Karpas-422 (cell line): Measurements from ENCODE around the gene DAAM2. TPM values are rescaled to one million over a fixed set of nuclear protein-coding genes. Genes with fewer than 3 reads are reported as not detected.

Source experiments
- DNase-seq: peaks from one replicate; pipeline ENCODE4 v3.0.0-alpha.2; 2015
- H2AFZ ChIP-seq: fragments of 200-600 bp; sonication (generic); 2 replicates; pipeline ENCODE4 v1.6.1; 2014; ENCODE audit warnings: antibody characterized with exemption, low read length, mixed read lengths
- H3K27ac ChIP-seq: fragments of 200-600 bp; sonication (generic); 2 replicates; pipeline ENCODE4 v1.5.1; 2014; ENCODE audit warnings: mild to moderate bottlenecking, low read length, moderate library complexity
- H3K27me3 ChIP-seq: fragments of 200-600 bp; sonication (generic); 2 replicates; pipeline ENCODE4 v1.6.1; 2014; ENCODE audit warnings: low read length, mixed read lengths
- H3K36me3 ChIP-seq: fragments of 200-600 bp; sonication (generic); 2 replicates; pipeline ENCODE4 v1.6.1; 2014; ENCODE audit warnings: low read length, mixed read lengths; ENCODE audit not compliant: insufficient read depth
- H3K4me1 ChIP-seq: fragments of 200-600 bp; sonication (generic); 2 replicates; pipeline ENCODE4 v1.6.1; 2014; ENCODE audit warnings: mild to moderate bottlenecking, low read length, mixed read lengths
- H3K4me2 ChIP-seq: fragments of 200-600 bp; sonication (generic); 2 replicates; pipeline ENCODE4 v1.6.1; 2014; ENCODE audit warnings: low read length, low read depth, mild to moderate bottlenecking; ENCODE audit not compliant: poor library complexity, severe bottlenecking
- H3K4me3 ChIP-seq: fragments of 200-600 bp; sonication (generic); 2 replicates; pipeline ENCODE4 v1.5.1; 2014; ENCODE audit warnings: mild to moderate bottlenecking, antibody characterized with exemption, low read length, mixed read lengths
- H3K79me2 ChIP-seq: fragments of 200-600 bp; sonication (generic); 2 replicates; pipeline ENCODE4 v1.6.1; 2014; ENCODE audit warnings: mild to moderate bottlenecking, low read length, mixed read lengths
- H3K9ac ChIP-seq: fragments of 200-600 bp; sonication (generic); 2 replicates; pipeline ENCODE4 v1.6.0; 2014; ENCODE audit warnings: low read length
- H3K9me2 ChIP-seq: fragments of 200-600 bp; sonication (generic), shearing (Covaris generic); replicated peaks from 2 replicates; pipeline ENCODE4 v1.6.0; 2014; ENCODE audit warnings: mild to moderate bottlenecking, low read length, moderate library complexity; ENCODE audit not compliant: insufficient read depth
- H3K9me3 ChIP-seq: fragments of 300-700, 200-600 bp; sonication (generic); 2 replicates; pipeline ENCODE4 v1.6.1; 2014; ENCODE audit warnings: low read length, mixed read lengths
- H4K20me1 ChIP-seq: fragments of 200-600 bp; sonication (generic); 2 replicates; pipeline ENCODE4 v1.6.1; 2014; ENCODE audit warnings: mild to moderate bottlenecking, antibody characterized with exemption, low read length, low read depth; ENCODE audit not compliant: insufficient read depth
- total RNA-seq: library from RNA; depleted of rRNA; stranded (reverse); fragments of >200 nt; shearing (Covaris generic); gene quantifications from 2 replicates; pipeline ENCODE4 v1.2.3, GENCODE V29; 2014; ENCODE audit warnings: low replicate concordance

Gene DAAM2
- total RNA-seq, 1 experiment from 2014 or later: not detected

DNA sequence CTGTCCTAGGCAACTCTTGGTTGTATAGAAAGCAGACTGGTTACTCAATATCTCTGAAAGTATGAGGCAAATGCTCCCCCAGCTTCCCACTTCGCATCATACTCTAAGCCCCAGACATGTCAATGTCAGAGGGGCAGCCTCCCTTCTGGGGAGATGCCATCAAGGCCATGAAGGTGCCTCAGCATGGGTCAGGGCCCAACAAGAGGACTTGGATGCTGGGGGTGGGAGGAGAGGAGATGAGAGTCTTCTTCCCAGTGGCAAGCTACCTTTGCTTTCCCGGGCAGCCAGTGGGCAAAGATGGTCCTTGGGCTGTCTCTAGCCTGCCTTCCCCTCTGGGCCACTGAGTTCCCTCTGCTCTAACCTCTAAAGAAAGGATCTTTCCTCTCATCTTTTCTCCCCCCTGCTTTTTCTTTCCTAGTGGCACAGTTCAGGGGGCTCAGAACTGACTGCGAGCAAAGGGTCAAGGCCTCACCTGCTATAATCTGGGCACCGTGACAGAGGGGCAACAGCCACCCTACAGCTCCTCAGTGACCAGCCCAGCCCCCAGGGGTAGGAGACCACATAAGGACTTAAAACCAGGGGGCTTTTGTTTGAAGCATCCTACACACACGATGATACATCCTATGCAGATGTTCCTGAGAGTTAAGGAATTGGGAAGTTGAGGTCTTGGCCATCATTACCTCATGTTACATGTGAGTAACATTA lies 115.8 kb downstream of the DAAM2 start:
- H2AFZ ChIP-seq: no peak overlapping the region
- H3K4me1 ChIP-seq: no peaks in the 10 kb centered on the region
- no peak for DNase-seq
- no peak overlapping the region for H3K27ac ChIP-seq
- no peaks in the 10 kb centered on the region for H3K79me2 ChIP-seq
- H3K9me3 ChIP-seq: no peaks in the 10 kb centered on the region
- no peaks in the 10 kb centered on the region for H3K9me2 ChIP-seq
- no peak overlapping the region for H3K9ac ChIP-seq
- H3K4me2 ChIP-seq: no peak overlapping the region
- H4K20me1 ChIP-seq: no peaks in the 10 kb centered on the region
- no peaks in the 10 kb centered on the region for H3K27me3 ChIP-seq
- no peak overlapping the region for H3K4me3 ChIP-seq
- H3K36me3 ChIP-seq: no peaks in the 10 kb centered on the region

DNA sequence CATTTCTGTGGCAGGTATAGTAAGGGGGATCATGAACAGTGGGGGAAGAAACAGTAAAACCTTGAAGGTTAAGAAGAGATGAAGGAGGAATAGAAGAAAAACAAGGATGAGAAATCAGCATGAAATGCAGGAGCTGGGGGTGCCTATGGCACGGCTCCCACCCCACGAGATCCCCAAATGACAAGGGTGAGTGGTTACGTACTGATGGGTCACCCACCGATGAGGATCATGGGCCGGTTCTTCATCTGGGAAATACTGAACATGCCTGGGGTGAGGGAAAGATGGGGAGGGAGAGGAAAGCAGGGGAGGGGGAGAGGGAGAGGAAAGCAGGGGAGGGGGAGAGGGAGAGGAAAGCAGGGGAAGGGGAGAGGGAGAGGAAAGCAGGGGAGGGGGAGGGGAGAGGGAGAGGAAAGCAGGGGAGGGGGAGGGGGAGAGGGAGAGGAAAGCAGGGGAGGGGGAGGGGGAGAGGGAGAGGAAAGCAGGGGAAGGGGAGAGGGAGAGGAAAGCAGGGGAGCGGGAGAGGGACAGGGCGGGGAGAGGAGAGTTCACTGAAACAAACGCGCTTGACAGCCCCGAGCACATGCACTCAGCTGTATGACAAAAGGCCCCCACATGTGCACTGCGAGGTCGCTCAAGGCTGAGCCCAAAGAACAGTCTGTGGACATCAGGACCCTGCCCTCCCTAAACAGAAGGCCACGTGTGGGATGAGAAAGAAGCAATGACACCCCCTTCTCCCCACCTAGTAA lies 116.8 kb downstream of the DAAM2 start:
- Histone ChIP-seq H3K9ac (no peak overlapping the region), H3K4me3 (no peak overlapping the region), H3K27me3 (no peaks in the 10 kb centered on the region), H3K4me1 (no peaks in the 10 kb centered on the region), H3K9me2 (no peaks in the 10 kb centered on the region), H3K4me2 (no peak overlapping the region), H3K36me3 (no peaks in the 10 kb centered on the region), H4K20me1 (no peaks in the 10 kb centered on the region), H2AFZ (no peak overlapping the region), H3K27ac (no peak overlapping the region), H3K9me3 (no peaks in the 10 kb centered on the region), H3K79me2 (no peaks in the 10 kb centered on the region)
- DNase-seq: no peak

DNA sequence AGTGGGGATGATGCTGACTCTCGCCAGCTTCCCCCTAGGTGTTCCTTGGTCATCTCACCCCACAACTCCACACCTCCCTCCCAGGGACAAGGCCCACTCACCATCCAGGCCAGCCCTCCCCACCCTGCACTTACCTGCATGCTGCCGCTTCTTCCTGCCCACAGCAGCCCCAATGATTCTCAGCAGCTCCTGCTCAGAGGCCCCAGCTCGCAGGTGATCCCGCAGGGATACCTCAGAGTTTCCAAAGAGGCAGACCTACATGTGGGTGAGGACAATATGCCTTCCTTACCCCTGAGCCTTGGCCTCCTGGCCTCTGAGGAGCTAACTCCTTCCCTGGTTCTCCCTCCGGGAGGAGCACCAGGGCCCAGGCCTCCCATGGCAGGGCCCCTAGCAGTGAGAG lies 117.5 kb downstream of the DAAM2 start:
- H3K36me3 ChIP-seq: no peaks in the 10 kb centered on the region
- H3K79me2 ChIP-seq: no peaks in the 10 kb centered on the region
- no peaks in the 10 kb centered on the region for H3K27me3 ChIP-seq
- no peak for DNase-seq
- H3K4me2 ChIP-seq: no peak overlapping the region
- no peak overlapping the region for H3K27ac ChIP-seq
- H3K9me3 ChIP-seq: no peaks in the 10 kb centered on the region
- H3K9ac ChIP-seq: no peak overlapping the region
- no peaks in the 10 kb centered on the region for H3K4me1 ChIP-seq
- no peak overlapping the region for H2AFZ ChIP-seq
- H4K20me1 ChIP-seq: no peaks in the 10 kb centered on the region
- no peak overlapping the region for H3K4me3 ChIP-seq
- no peaks in the 10 kb centered on the region for H3K9me2 ChIP-seq

DNA sequence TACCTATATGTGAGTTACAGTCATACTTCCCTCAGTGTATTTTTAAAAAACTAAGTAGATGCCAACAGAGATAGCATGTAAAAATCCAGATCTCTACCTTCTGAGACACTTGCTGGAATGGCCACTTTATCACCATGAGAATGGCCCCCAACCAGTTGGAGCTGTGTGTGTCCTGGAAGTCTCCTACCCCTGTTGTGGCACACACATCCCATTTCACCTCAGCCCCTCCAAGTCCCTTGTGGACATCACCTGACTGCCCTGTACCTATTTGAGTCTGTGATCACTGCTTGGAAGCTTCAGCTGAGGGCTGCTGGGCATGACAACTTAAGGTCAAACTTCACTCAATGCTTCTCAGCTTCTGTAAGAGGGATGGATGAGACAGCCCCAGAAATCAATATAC lies 118.0 kb downstream of the DAAM2 start:
- no peaks in the 10 kb centered on the region for H3K27me3 ChIP-seq
- no peaks in the 10 kb centered on the region for H3K79me2 ChIP-seq
- no peak overlapping the region for H2AFZ ChIP-seq
- H3K9ac ChIP-seq: no peak overlapping the region
- H3K9me2 ChIP-seq: no peaks in the 10 kb centered on the region
- no peak overlapping the region for H3K27ac ChIP-seq
- H3K4me1 ChIP-seq: no peaks in the 10 kb centered on the region
- H3K36me3 ChIP-seq: no peaks in the 10 kb centered on the region
- no peaks in the 10 kb centered on the region for H4K20me1 ChIP-seq
- H3K4me2 ChIP-seq: no peak overlapping the region
- no peak overlapping the region for H3K4me3 ChIP-seq
- H3K9me3 ChIP-seq: no peaks in the 10 kb centered on the region
- no peak for DNase-seq

DNA sequence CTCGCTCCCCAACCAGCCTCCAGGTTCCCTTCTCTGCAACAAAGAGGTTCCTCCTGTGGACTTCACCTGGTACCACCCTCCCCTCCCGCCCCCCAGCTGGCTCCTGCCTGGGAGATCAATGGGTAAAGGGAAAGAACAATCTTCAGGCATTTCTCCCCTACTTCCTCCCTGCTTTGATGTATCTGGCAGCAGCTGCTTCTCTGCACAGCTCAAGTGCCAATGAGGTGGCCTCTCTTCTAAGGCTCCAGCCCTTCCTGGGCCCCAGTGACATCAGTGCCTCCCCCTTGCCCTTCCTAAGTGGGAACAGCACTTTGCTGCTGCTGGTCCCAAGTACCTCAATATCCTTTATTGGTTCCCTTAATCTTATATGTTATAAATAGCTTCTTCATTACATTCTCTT lies 118.6 kb downstream of the DAAM2 start:
- H3K27me3 ChIP-seq: no peaks in the 10 kb centered on the region
- no peak overlapping the region for H3K4me2 ChIP-seq
- H4K20me1 ChIP-seq: no peaks in the 10 kb centered on the region
- no peak for DNase-seq
- H3K79me2 ChIP-seq: no peaks in the 10 kb centered on the region
- H3K9me3 ChIP-seq: no peaks in the 10 kb centered on the region
- H2AFZ ChIP-seq: no peak overlapping the region
- H3K36me3 ChIP-seq: no peaks in the 10 kb centered on the region
- no peak overlapping the region for H3K9ac ChIP-seq
- H3K4me3 ChIP-seq: no peak overlapping the region
- H3K4me1 ChIP-seq: no peaks in the 10 kb centered on the region
- no peaks in the 10 kb centered on the region for H3K9me2 ChIP-seq
- no peak overlapping the region for H3K27ac ChIP-seq

DNA sequence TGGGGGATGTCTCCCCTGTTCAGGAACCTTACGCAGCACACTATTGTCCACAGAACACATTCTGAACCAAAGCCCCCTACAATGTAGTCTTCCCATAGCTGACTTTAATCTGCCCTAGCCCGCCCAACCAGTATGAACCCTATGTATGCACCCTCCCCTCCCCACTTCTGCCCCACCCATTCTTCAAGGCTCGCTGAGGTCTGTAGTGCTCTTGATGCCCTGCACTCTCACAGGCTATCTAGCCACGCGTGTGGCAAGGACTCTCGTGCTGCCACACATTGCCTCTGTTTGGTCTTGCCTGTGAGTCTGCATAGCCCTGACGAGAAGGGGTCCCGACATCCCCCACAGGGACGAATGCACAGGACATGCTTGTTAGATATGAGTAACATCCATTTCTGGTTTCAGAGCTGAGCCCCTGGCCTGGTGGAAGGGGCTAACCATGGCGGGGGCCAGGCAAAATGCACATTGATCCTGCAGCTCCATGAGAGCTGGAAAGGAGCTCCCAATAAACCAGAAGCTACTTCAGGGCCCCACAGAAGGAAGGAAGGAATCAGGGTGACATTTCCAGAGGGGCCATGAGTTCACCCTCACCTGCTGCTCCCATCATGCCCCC lies 119.4 kb downstream of the DAAM2 start:
- no peak overlapping the region for H2AFZ ChIP-seq
- no peaks in the 10 kb centered on the region for H3K4me1 ChIP-seq
- no peak overlapping the region for H3K9ac ChIP-seq
- H3K27ac ChIP-seq: no peak overlapping the region
- no peaks in the 10 kb centered on the region for H3K27me3 ChIP-seq
- no peaks in the 10 kb centered on the region for H3K36me3 ChIP-seq
- no peak overlapping the region for H3K4me3 ChIP-seq
- H4K20me1 ChIP-seq: no peaks in the 10 kb centered on the region
- H3K79me2 ChIP-seq: no peaks in the 10 kb centered on the region
- DNase-seq: no peak
- no peak overlapping the region for H3K4me2 ChIP-seq
- H3K9me3 ChIP-seq: no peaks in the 10 kb centered on the region
- no peaks in the 10 kb centered on the region for H3K9me2 ChIP-seq

DNA sequence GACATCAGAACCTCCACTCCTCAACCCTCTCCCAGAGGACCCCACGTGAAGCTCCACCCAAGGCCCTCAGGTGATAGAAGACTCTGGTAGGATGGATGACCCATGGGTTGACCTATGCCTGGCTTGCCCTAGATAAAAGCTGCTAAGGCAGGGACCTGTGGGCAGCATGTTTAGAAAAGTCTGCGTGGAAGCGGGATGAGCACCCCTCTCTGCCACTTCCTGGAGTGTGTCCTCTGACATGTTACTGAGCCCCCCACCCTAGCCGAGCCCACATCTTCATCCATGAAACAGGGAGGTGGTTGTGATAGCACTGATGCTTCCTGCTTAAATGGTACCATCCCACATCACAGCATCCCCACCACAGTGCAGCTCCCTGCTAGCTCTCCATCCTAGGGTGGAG lies 120.3 kb downstream of the DAAM2 start:
- Histone ChIP-seq H3K36me3 (no peaks in the 10 kb centered on the region), H3K4me3 (no peak overlapping the region), H2AFZ (no peak overlapping the region), H3K4me2 (no peak overlapping the region), H4K20me1 (no peaks in the 10 kb centered on the region), H3K9me2 (no peaks in the 10 kb centered on the region), H3K9me3 (no peaks in the 10 kb centered on the region), H3K9ac (no peak overlapping the region), H3K4me1 (no peaks in the 10 kb centered on the region), H3K27me3 (no peaks in the 10 kb centered on the region), H3K79me2 (no peaks in the 10 kb centered on the region), H3K27ac (no peak overlapping the region)
- no peak for DNase-seq

DNA sequence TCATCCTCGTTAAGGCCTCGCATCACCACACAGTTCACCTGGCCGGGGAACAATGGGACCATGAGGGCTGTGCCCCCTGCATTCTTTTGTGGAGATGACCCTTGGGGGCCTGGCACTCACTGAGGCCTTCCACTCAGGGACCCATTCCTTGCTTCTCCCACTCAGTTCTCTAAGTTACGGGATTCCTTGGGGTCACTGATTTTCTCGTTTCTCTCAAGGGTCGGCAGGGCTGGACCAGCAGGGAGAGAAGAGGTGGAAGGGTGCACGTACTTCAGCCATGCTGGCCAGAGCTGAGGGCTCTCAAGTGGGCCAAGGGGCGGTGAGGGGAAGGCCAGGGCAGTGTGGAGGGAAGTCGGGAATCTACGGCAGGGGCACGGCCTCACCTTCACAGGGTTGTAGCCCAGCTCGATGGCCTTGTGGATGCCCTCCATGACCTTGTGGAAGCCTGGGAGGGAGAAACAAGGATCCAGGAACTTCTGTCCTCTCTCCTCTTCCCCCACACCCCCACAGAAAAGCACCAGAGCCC lies 121.3 kb downstream of the DAAM2 start:
- no peaks in the 10 kb centered on the region for H3K27me3 ChIP-seq
- no peaks in the 10 kb centered on the region for H4K20me1 ChIP-seq
- H3K4me2 ChIP-seq: no peak overlapping the region
- H3K9ac ChIP-seq: no peak overlapping the region
- H3K27ac ChIP-seq: no peak overlapping the region
- no peaks in the 10 kb centered on the region for H3K4me1 ChIP-seq
- H3K4me3 ChIP-seq: no peak overlapping the region
- no peaks in the 10 kb centered on the region for H3K36me3 ChIP-seq
- no peak overlapping the region for H2AFZ ChIP-seq
- no peak for DNase-seq
- H3K79me2 ChIP-seq: no peaks in the 10 kb centered on the region
- no peaks in the 10 kb centered on the region for H3K9me3 ChIP-seq
- no peaks in the 10 kb centered on the region for H3K9me2 ChIP-seq
